SU-DHL-6 (cell line): ENCODE measurements around the gene SMC2.

Source experiments
- EZH2phosphoT487 ChIP-seq: fragments of 200-600 bp; sonication (generic), shearing (Covaris generic); conservative IDR thresholded peaks from 2 replicates; pipeline ENCODE4 v1.6.1; 2018; ENCODE audit warnings: mild to moderate bottlenecking, antibody characterized with exemption, low read length, moderate library complexity, mixed read lengths
- TF ChIP-seq, protein P1 (sequence below): fragments of 200-600 bp; sonication (generic); IDR thresholded peaks from one replicate; pipeline ENCODE4 v1.5.1; 2017; ENCODE audit warnings: antibody characterized with exemption, mild to moderate bottlenecking, low read length, moderate library complexity; ENCODE audit not compliant: insufficient read depth, poor library complexity, severe bottlenecking

DNA sequence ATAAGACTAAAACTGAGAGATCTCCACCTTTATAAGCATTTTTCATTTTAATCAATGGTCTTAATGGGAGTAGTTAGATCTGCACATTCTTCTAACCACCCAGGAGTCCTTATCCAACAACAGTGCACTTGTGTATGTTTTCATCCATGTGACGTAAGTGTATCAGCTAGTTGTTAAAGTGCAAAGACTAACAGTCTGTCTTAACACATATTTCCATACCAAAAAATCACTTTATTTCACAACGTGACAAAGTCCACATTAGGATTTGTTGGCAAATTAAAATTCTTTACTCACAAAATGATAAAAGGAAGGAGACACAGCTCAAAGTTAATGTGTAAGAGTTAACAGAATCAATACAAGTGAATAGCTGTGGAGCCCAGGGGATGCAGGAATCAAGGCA is 1.9 kb upstream of the SMC2 start:
- TF ChIP-seq, protein P1, sequence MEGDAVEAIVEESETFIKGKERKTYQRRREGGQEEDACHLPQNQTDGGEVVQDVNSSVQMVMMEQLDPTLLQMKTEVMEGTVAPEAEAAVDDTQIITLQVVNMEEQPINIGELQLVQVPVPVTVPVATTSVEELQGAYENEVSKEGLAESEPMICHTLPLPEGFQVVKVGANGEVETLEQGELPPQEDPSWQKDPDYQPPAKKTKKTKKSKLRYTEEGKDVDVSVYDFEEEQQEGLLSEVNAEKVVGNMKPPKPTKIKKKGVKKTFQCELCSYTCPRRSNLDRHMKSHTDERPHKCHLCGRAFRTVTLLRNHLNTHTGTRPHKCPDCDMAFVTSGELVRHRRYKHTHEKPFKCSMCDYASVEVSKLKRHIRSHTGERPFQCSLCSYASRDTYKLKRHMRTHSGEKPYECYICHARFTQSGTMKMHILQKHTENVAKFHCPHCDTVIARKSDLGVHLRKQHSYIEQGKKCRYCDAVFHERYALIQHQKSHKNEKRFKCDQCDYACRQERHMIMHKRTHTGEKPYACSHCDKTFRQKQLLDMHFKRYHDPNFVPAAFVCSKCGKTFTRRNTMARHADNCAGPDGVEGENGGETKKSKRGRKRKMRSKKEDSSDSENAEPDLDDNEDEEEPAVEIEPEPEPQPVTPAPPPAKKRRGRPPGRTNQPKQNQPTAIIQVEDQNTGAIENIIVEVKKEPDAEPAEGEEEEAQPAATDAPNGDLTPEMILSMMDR, result no peak
- TF ChIP-seq EZH2phosphoT487, result no peak
